Measurements from ENCODE around the gene ST8SIA5.
"Not testable (repeated sequence)": the region's sequence is repeated elsewhere in the genome, so short reads cannot be mapped to it uniquely, and the experiment has no call there.

ST8SIA5 gene

DNA sequence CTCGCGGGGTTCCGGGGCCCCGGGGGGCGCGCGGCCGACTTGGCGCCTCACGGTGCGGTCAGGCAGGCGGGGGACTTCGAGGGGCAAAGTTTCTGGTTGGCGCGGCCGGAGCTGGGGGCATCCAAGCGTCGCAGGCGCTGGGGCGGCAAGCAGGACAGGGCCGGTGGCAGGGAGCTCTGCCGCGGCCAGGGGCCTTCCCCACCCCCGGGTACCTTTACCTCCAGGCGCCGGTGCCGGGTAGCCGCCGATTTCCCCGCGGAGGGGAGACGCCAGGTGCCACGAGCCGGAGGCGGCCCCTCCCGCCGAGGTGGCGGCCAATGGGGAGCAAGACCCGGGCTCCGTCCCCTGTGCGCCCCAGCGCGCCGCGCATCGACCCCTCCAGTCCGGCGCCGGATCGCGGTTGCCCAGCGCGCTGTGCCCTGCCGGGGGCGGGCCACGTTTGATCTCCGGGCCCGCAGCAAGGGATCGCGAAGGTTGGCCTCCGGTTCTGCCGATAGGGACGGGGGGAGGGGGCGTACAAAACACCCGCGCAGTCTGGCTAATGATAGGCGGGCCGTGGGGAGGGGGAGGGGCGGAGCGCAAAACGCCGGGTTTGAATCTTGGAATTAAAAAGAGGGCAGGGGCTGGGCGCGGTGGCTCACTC is at the start of gene ST8SIA5:
TSS of gene ST8SIA5 (minus strand) at position 495 of the 643 bp plus-strand sequence. CDS start 545 bp downstream, outside the sequence.
- DNase-seq (ENCODE audit: low spot score) = peak; percentile 81

- DNase-seq (ENCODE audit: low spot score) = not testable (repeated sequence)
Measured at GRCh38 chr18:46795945-46796344, 39.1 kb upstream of the ST8SIA5 start.

GRCh38 chr18:46794607-46795006 is 37.8 kb upstream of the ST8SIA5 start:
- DNase-seq (ENCODE audit: low spot score) = peak; percentile 46

DNA sequence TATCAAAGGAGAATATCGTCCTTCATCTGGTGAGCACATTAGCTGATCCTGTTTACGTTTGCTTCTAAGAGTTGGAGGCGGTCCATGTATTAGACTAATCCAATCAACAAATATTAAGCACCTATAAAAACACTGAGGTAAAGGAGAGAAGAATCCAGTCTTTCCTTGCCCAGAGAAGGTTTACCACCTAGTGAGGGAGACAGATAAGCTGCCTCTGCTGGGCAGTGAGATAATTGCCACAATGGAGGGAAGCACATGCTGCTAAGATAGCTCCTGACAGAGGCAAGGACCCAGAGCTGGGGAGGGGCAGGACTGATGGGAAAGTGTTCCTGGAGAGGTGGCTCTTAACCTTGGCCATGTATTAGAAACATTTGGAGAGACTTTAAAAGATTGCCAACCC is 36.7 kb upstream of the ST8SIA5 start:
- DNase-seq (ENCODE audit: low spot score) = peak; percentile 86

DNA sequence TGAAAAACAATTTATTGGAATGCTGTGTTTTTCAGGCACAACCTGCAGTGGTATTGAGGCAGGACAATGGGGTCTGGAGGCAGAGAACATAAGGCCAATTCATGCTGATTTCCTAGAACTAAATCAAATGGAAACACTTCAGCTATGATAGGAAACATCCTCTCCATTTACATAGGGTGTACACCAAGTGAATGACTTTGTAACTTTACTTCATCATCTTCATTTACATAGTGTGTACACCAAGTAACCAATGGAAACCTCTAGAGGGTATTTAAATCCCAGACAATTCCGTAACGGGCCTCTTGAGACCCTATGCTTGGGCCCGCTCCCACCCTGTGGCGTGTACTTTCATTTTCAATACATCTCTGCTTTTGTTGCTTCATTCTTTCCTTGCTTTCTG is 32.2 kb upstream of the ST8SIA5 start:
- no peak for DNase-seq (ENCODE audit: low spot score)

DNA sequence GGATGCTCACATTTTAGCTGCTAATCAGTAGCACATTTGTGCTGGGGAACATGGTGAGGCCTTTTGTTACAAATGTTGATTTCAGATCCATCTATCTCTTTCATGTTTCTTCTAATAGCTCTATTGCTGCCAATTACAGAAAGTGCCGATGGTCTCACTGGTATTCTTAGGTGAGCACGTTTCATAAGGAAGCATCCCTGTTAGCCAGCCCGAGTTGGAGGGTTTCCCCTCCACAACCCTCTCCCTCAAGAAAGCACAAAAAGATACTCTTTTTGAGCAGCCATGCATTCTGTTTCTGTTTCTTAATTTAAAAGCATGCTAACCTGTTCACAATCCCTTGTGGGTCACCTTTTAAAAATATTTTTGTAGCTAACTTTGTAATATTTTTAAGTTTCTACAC is 30.8 kb upstream of the ST8SIA5 start:
- DNase-seq (ENCODE audit: low spot score) = no peak

DNA sequence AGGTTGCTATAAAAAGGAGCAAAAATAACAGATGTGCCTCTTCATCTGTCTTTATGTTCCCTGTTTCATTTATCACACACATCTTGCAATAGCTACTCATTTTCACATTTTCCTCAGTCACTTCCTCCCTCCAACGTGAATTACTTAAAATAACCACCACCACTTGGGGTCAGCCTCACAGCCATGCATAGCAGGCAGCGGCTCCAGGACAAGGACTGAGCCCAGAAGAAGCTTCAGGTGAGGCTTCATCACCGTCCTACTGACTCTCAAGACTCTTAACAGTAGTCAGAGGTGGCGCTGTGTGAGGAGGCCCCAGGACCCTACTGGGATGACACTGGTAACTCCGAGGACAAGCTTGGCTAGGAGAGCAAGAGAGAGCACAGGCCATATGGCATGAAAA is 15.5 kb upstream of the ST8SIA5 start:
- no peak for DNase-seq (ENCODE audit: low spot score)

DNA sequence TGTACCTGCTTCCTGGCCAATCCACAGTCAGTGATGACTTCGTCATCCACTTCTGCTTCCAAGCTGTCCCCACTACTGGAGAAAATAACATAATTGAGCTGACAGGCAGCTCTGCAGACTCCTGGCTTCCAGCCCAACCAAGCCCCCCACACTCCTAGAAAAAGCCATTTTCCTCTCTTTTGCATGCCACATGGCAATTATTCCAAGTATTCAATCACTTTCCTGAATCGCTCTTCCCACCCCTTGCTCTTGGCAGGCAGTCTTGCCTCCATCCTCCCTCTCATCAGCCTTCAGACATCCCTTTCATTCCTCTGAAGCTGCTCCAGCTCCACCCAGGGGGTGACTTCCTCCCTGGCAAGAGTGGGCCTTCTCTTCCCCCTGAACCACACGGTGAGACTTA is 14.3 kb upstream of the ST8SIA5 start:
- DNase-seq (ENCODE audit: low spot score) = no peak

- no peak for DNase-seq (ENCODE audit: low spot score)
Measured at GRCh38 chr18:46770708-46771107, 13.9 kb upstream of the ST8SIA5 start.

- no peak for DNase-seq (ENCODE audit: low spot score)
Measured at GRCh38 chr18:46768166-46768921, 11.5 kb upstream of the ST8SIA5 start.

DNA sequence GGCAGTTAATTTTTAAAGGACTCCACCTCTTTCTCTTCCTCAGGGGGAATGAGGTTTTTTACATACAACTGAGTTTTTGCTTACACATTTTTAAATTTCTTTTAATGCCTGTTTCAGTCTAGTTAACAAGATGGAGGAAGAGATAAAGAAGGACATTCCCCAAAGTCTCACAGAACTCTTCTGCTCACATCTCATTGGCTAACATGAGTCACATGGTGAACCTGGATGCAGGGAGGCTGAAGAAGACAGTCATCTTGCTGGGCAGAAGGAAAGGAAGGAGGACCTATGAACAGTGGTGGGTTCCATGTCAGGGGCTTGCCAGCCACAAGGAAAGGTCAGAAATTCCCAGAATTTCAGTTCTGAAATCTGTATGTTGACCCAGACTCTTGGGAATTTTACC is 10.4 kb upstream of the ST8SIA5 start:
- DNase-seq (ENCODE audit: low spot score) = no peak

GRCh38 chr18:46764586-46764985 is 7.7 kb upstream of the ST8SIA5 start:
- no peak for DNase-seq (ENCODE audit: low spot score)

DNA sequence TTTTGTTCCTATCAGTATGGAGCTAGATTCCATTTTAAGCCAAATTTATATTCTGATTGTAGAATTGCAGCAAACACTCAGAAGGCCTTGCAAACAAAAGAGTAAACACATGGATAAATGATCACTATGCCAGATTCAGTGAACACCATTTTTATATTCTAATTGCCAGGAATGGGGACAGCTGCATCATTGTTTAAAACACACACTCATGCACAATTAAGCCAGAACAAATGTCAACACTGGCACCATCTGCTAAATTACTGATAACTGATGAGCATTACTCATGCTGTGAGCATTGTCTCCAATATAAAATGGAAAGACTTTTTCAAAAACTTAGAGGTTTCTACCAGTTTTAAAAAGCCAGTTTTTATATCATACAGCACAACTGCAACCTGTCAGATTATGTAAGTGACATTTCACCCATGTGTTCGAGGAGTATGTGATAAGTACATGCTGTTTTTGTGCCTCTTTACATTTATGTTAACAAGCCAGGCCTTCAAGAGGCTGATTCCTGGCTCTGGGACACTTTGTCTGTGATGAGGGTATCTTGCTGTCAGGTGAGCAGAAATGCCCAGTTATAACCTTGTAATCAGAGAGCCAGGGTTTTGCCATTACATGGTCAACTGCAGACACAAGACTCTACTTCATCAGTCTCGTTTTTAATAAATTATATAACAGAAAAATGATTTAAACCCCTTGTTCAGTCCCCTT is 4.4 kb upstream of the ST8SIA5 start:
- no peak for DNase-seq (ENCODE audit: low spot score)

GRCh38 chr18:46759890-46760289 is 3.0 kb upstream of the ST8SIA5 start:
- no peak for DNase-seq (ENCODE audit: low spot score)

- DNase-seq (ENCODE audit: low spot score) = peak; percentile 65
Measured at GRCh38 chr18:46756025-46756558, 761 bp downstream of the ST8SIA5 start.

GRCh38 chr18:46755315-46756024 is 1.4 kb downstream of the ST8SIA5 start:
- no peak for DNase-seq (ENCODE audit: low spot score)

GRCh38 chr18:46754661-46755292 is 2.1 kb downstream of the ST8SIA5 start:
- peak; percentile 43 for DNase-seq (ENCODE audit: low spot score)

- DNase-seq (ENCODE audit: low spot score) = no peak
Measured at GRCh38 chr18:46754188-46754587, 2.7 kb downstream of the ST8SIA5 start.

DNA sequence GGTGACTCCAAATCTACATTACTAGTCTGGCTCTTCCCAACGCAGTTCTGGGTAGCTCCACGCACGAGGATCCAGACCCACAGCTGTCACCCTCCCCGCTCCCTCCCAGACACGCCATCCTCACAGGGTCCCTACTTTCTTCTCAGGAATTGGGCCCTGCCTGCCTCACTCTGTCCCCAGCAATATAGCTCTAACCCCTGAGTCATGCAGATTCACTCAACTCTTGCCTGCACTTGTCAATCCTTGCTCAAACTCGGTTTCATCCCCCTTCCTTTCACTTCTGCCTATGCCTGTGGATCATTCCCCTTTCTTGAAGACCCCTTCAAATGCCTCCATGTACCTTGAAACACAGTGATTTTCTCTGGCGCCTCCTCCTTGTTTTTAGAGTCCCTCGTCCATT is 5.0 kb downstream of the ST8SIA5 start:
- DNase-seq (ENCODE audit: low spot score) = no peak

DNA sequence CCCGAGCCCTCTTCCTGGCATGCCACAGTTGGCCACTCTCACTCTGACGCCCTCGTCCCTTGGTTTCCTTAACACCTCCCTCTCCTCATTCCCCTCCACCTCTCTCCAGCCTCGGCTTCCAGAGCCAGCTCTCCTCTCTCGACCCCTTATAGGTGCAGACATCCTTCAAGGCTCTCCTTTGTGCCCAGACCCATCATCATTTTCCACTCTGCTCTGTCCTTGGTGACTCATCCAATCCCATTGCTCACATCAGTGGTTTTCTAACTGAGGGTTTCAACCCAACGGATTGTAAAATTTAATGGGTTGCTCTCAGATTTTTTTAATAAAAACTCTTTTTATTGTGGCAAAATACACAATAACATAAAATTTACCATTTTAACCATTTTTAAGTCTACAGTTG is 6.2 kb downstream of the ST8SIA5 start:
- no peak for DNase-seq (ENCODE audit: low spot score)

- no peak for DNase-seq (ENCODE audit: low spot score)
Measured at GRCh38 chr18:46748466-46748865, 8.4 kb downstream of the ST8SIA5 start.

GRCh38 chr18:46740046-46740445 is 16.8 kb downstream of the ST8SIA5 start:
- no peak for DNase-seq (ENCODE audit: low spot score)

Measured in D341Med (cell line).